Measurements from ENCODE around the gene ADAMTS12. TPM values are rescaled to one million over a fixed set of nuclear protein-coding genes. Genes with fewer than 3 reads are reported as not detected.

ADAMTS12 gene
- total RNA-seq, 3 donors from 2014 or later (not counting 1 experiment from before 2014, with no cell fraction given): not detected

DNA sequence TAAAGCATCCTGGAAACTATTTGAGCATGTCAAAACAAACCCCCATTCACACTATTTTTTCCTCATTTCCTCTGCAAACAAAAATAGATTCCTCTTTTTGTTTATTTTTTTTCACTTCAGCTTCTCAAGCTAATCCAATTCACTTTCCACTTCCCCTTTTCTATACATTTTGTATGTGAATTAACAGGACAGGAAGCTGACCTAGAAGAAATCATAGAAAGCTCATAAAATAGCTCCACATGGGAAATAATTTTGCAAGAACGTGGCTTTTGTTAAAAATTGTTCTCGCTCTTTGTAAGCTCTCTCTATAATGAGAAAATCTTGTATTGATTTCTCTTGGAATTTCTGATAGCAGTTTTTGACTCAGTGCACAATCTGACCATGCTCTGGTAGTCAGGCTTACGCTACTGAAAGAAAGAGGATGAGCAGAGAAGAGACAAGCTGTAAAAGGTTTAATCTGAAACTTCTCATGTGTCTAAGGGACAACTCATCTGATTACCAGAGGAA lies 215.8 kb downstream of the ADAMTS12 start:
- Mint-ChIP-seq H3K4me3 (no peak overlapping the region), H3K9me3 (peaks cover 2 to 4% of the 10 kb centered on the region in 2 donors), H3K27me3 (ENCODE audit: low read depth in 2 of 2) (no peaks in the 10 kb centered on the region), H3K4me1 (no peaks in the 10 kb centered on the region), H3K27ac (no peak overlapping the region), H3K36me3 (no peaks in the 10 kb centered on the region)
- Histone ChIP-seq H3K4me3 (ENCODE audit: low read length) (no peak overlapping the region), H3K4me1 (ENCODE audit: control insufficient read depth, insufficient read depth, low read length) (no peaks in the 10 kb centered on the region), H3K36me3 (ENCODE audit: control insufficient read depth, insufficient read depth, low read length) (no peaks in the 10 kb centered on the region), H3K27me3 (ENCODE audit: control insufficient read depth, insufficient read depth, low read length) (no peaks in the 10 kb centered on the region), H3K9me3 (ENCODE audit: control insufficient read depth, insufficient read depth, low read length) (no peaks in the 10 kb centered on the region), H3K27ac (ENCODE audit: low read length) (no peak overlapping the region)
- WGBS (ENCODE audit: insufficient coverage): 27% methylated on average over 3 of the region's 3 CpGs
- no peak for DNase-seq
- intact Hi-C loops (cut with micrococcal nuclease): no loop called here
- no peak for TF ChIP-seq CTCF (IDR thresholded peaks at IDR 0.05)
- no peak for ATAC-seq

GRCh38 chr5:33671700-33672291 lies 220.0 kb downstream of the ADAMTS12 start:
- H3K4me1 ChIP-seq (ENCODE audit: control insufficient read depth, insufficient read depth, low read length): no peaks in the 10 kb centered on the region
- H3K4me1 Mint-ChIP-seq: no peaks in the 10 kb centered on the region
- H3K36me3 Mint-ChIP-seq: no peaks in the 10 kb centered on the region
- intact Hi-C loops (cut with micrococcal nuclease): no loop called here
- no peak for TF ChIP-seq CTCF (IDR thresholded peaks at IDR 0.05)
- no peaks in the 10 kb centered on the region for H3K9me3 ChIP-seq (ENCODE audit: control insufficient read depth, insufficient read depth, low read length)
- H3K36me3 ChIP-seq (ENCODE audit: control insufficient read depth, insufficient read depth, low read length): no peaks in the 10 kb centered on the region
- H3K27me3 Mint-ChIP-seq (ENCODE audit: low read depth in 2 of 2): no peaks in the 10 kb centered on the region
- no peak overlapping the region for H3K4me3 Mint-ChIP-seq
- peaks cover 0 to 2% of the 10 kb centered on the region in 2 donors for H3K9me3 Mint-ChIP-seq
- ATAC-seq (peak in 1 of 3 donors; percentile 52), DNase-seq (no peak)
- no peak overlapping the region for H3K27ac ChIP-seq (ENCODE audit: low read length)
- H3K4me3 ChIP-seq (ENCODE audit: low read length): no peak overlapping the region
- 89% methylated on average over 1 of the region's 1 CpG for WGBS (ENCODE audit: insufficient coverage)
- no peaks in the 10 kb centered on the region for H3K27me3 ChIP-seq (ENCODE audit: control insufficient read depth, insufficient read depth, low read length)
- H3K27ac Mint-ChIP-seq: no peak overlapping the region

DNA sequence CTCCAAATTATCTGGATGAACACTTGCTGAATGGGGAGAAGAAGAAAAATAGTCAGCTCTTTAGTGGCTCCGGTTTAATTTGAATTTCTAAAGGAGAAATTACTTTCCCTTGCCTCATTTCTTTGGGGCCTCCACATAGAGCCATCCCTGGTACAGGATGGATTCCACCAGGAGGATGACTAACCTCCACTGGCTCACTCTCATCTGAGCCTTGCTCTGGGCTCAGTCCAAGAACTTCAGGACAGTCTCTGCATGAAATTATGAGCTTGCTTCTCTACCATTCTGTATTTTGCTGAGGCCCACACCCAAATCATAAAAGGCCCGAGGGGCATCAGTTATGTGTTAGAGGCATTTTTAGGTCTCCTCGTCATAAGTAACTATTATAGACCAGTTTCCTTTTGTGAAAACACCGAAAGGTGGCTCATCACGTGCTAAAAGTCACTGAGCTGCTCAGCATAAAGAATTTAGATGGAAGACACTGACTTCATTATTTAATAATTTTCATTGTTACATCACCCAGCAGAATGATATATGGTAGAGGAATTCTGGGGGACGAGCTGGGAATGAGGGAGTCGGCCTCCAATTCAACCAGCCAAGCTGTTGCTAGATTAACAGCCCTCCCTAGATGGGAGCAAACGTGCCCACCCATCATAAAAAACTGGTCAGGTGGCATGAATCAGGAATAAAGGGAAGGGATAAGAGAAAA lies 228.9 kb downstream of the ADAMTS12 start:
- ATAC-seq (no peak), DNase-seq (no peak)
- no peaks in the 10 kb centered on the region for H3K27me3 Mint-ChIP-seq (ENCODE audit: low read depth in 2 of 2)
- no peaks in the 10 kb centered on the region for H3K4me1 Mint-ChIP-seq
- H3K4me1 ChIP-seq (ENCODE audit: control insufficient read depth, insufficient read depth, low read length): no peaks in the 10 kb centered on the region
- no peaks in the 10 kb centered on the region for H3K36me3 ChIP-seq (ENCODE audit: control insufficient read depth, insufficient read depth, low read length)
- no peaks in the 10 kb centered on the region for H3K9me3 ChIP-seq (ENCODE audit: control insufficient read depth, insufficient read depth, low read length)
- H3K36me3 Mint-ChIP-seq: no peaks in the 10 kb centered on the region
- H3K27me3 ChIP-seq (ENCODE audit: control insufficient read depth, insufficient read depth, low read length): no peaks in the 10 kb centered on the region
- H3K4me3 Mint-ChIP-seq: no peak overlapping the region
- no peak overlapping the region for H3K27ac Mint-ChIP-seq
- intact Hi-C loops (cut with micrococcal nuclease): no loop called here
- H3K4me3 ChIP-seq (ENCODE audit: low read length): no peak overlapping the region
- WGBS (ENCODE audit: insufficient coverage): 82% methylated on average over 8 of the region's 8 CpGs
- TF ChIP-seq CTCF (IDR thresholded peaks at IDR 0.05): no peak
- H3K9me3 Mint-ChIP-seq: peaks cover 6 to 8% of the 10 kb centered on the region in 2 donors
- no peak overlapping the region for H3K27ac ChIP-seq (ENCODE audit: low read length)
